ENCODE measurements around the gene EVI5.
"Not testable (repeated sequence)": the region's sequence is repeated elsewhere in the genome, so short reads cannot be mapped to it uniquely, and the experiment has no call there.

Gene EVI5

GRCh38 chr1:92791487-92792066 is 6.7 kb upstream of the EVI5 start:
- H3K36me3 Mint-ChIP-seq (ENCODE audit: low read depth): peaks cover 3% of the 10 kb centered on the region
- no peak overlapping the region for H3K27ac Mint-ChIP-seq
- H3K4me3 Mint-ChIP-seq: no peak overlapping the region
- peaks cover 5% of the 10 kb centered on the region for H3K4me1 Mint-ChIP-seq
- peaks cover 1% of the 10 kb centered on the region for H3K9me3 Mint-ChIP-seq
- no peak for DNase-seq
- peaks cover 24% of the 10 kb centered on the region for H3K27me3 Mint-ChIP-seq (ENCODE audit: low read depth, poor library complexity)
- no peak for TF ChIP-seq CTCF (IDR thresholded peaks at IDR 0.05)

- DNase-seq: no peak
- Mint-ChIP-seq H3K36me3 (ENCODE audit: low read depth) (peaks cover 4% of the 10 kb centered on the region), H3K27ac (no peak overlapping the region), H3K9me3 (peaks cover 4% of the 10 kb centered on the region), H3K4me3 (no peak overlapping the region), H3K4me1 (peaks cover 5% of the 10 kb centered on the region), H3K27me3 (ENCODE audit: low read depth, poor library complexity) (peaks cover 29% of the 10 kb centered on the region)
- no peak for TF ChIP-seq CTCF (IDR thresholded peaks at IDR 0.05)
These were observed 6.0 kb upstream of the EVI5 start for GRCh38 chr1:92790867-92791266.

GRCh38 chr1:92790081-92790480 is 5.2 kb upstream of the EVI5 start:
- H3K4me3 Mint-ChIP-seq: no peak overlapping the region
- H3K9me3 Mint-ChIP-seq: peaks cover 9% of the 10 kb centered on the region
- H3K27me3 Mint-ChIP-seq (ENCODE audit: low read depth, poor library complexity): peaks cover 33% of the 10 kb centered on the region
- peaks cover 4% of the 10 kb centered on the region for H3K36me3 Mint-ChIP-seq (ENCODE audit: low read depth)
- H3K27ac Mint-ChIP-seq: no peak overlapping the region
- DNase-seq: no peak
- TF ChIP-seq CTCF (IDR thresholded peaks at IDR 0.05): no peak
- H3K4me1 Mint-ChIP-seq: peaks cover 9% of the 10 kb centered on the region

- Mint-ChIP-seq H3K27ac (no peak overlapping the region), H3K4me1 (peaks cover 17% of the 10 kb centered on the region), H3K27me3 (ENCODE audit: low read depth, poor library complexity) (peaks cover 24% of the 10 kb centered on the region), H3K36me3 (ENCODE audit: low read depth) (peaks cover 15% of the 10 kb centered on the region), H3K9me3 (peaks cover 9% of the 10 kb centered on the region), H3K4me3 (no peak overlapping the region)
- TF ChIP-seq CTCF (IDR thresholded peaks at IDR 0.05): no peak
- DNase-seq: no peak
These were observed 1.4 kb upstream of the EVI5 start for GRCh38 chr1:92786111-92786901.

GRCh38 chr1:92784021-92784638 is 778 bp downstream of the EVI5 start:
- peaks cover 20% of the 10 kb centered on the region for H3K27me3 Mint-ChIP-seq (ENCODE audit: low read depth, poor library complexity)
- TF ChIP-seq CTCF (IDR thresholded peaks at IDR 0.05): no peak
- peaks cover 23% of the 10 kb centered on the region for H3K4me1 Mint-ChIP-seq
- H3K36me3 Mint-ChIP-seq (ENCODE audit: low read depth): peaks cover 15% of the 10 kb centered on the region
- H3K9me3 Mint-ChIP-seq: peaks cover 9% of the 10 kb centered on the region
- peak overlapping the region; percentile 93 for H3K4me3 Mint-ChIP-seq
- no peak for DNase-seq
- no peak overlapping the region for H3K27ac Mint-ChIP-seq

GRCh38 chr1:92783550-92783949 is 1.4 kb downstream of the EVI5 start:
- Mint-ChIP-seq H3K27me3 (ENCODE audit: low read depth, poor library complexity) (peaks cover 20% of the 10 kb centered on the region), H3K36me3 (ENCODE audit: low read depth) (peaks cover 15% of the 10 kb centered on the region), H3K4me3 (peak overlapping the region; percentile 93), H3K4me1 (peaks cover 23% of the 10 kb centered on the region)
- not testable (repeated sequence) for DNase-seq, H3K27ac Mint-ChIP-seq, H3K9me3 Mint-ChIP-seq

Data from nephron progenitor cell (in vitro differentiated cells).